Neural cell (in vitro differentiated cells): Measurements from ENCODE around the gene CSRNP3.

Experiments
- CTCF ChIP-seq: fragments of 450-650 bp; IDR thresholded peaks from 2 replicates; pipeline ENCODE4 v1.5.1; 2014; ENCODE audit warnings: antibody characterized with exemption, mild to moderate bottlenecking, moderate library complexity; ENCODE audit not compliant: poor library complexity, severe bottlenecking
- EP300 ChIP-seq: fragments of 450-650 bp; conservative IDR thresholded peaks from 2 replicates; pipeline ENCODE4 v1.6.1; 2014; ENCODE audit warnings: antibody characterized with exemption, mild to moderate bottlenecking, moderate library complexity; ENCODE audit not compliant: poor library complexity, severe bottlenecking
- EZH2 ChIP-seq: fragments of 200-600, 300-800 bp; shearing (Covaris generic), sonication (generic); IDR thresholded peaks from 2 replicates; pipeline ENCODE4 v1.6.1; 2014; ENCODE audit warnings: antibody characterized with exemption, low read length, borderline replicate concordance, mild to moderate bottlenecking; ENCODE audit not compliant: insufficient read depth, poor library complexity, severe bottlenecking
- POLR2AphosphoS5 ChIP-seq: IDR thresholded peaks from 2 replicates; pipeline ENCODE4 v1.6.1; 2012
- RAD21 ChIP-seq: fragments of 450-650 bp; conservative IDR thresholded peaks from 2 replicates; pipeline ENCODE4 v1.6.1; 2014; ENCODE audit warnings: antibody characterized with exemption, mild to moderate bottlenecking, moderate library complexity
- SMC3 ChIP-seq: fragments of 450-650 bp; conservative IDR thresholded peaks from 2 replicates; pipeline ENCODE4 v1.6.1; 2014; ENCODE audit warnings: antibody characterized with exemption, mild to moderate bottlenecking, moderate library complexity; ENCODE audit not compliant: poor library complexity
- TAF1 ChIP-seq: IDR thresholded peaks from 2 replicates; pipeline ENCODE4 v1.6.1; 2012; ENCODE audit warnings: low read depth
- TF ChIP-seq, protein P1 (sequence below): IDR thresholded peaks from 2 replicates; pipeline ENCODE4 v1.6.1; 2012; ENCODE audit warnings: borderline replicate concordance

- TF ChIP-seq POLR2AphosphoS5 (no peak), CTCF (no peak), SMC3 (no peak), TAF1 (no peak), EP300 (no peak), EZH2 (no peak), RAD21 (no peak)
- TF ChIP-seq, protein P1, sequence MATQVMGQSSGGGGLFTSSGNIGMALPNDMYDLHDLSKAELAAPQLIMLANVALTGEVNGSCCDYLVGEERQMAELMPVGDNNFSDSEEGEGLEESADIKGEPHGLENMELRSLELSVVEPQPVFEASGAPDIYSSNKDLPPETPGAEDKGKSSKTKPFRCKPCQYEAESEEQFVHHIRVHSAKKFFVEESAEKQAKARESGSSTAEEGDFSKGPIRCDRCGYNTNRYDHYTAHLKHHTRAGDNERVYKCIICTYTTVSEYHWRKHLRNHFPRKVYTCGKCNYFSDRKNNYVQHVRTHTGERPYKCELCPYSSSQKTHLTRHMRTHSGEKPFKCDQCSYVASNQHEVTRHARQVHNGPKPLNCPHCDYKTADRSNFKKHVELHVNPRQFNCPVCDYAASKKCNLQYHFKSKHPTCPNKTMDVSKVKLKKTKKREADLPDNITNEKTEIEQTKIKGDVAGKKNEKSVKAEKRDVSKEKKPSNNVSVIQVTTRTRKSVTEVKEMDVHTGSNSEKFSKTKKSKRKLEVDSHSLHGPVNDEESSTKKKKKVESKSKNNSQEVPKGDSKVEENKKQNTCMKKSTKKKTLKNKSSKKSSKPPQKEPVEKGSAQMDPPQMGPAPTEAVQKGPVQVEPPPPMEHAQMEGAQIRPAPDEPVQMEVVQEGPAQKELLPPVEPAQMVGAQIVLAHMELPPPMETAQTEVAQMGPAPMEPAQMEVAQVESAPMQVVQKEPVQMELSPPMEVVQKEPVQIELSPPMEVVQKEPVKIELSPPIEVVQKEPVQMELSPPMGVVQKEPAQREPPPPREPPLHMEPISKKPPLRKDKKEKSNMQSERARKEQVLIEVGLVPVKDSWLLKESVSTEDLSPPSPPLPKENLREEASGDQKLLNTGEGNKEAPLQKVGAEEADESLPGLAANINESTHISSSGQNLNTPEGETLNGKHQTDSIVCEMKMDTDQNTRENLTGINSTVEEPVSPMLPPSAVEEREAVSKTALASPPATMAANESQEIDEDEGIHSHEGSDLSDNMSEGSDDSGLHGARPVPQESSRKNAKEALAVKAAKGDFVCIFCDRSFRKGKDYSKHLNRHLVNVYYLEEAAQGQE = no peak
Observed at GRCh38 chr2:165500001-165500400, 30.5 kb downstream of the CSRNP3 start.
